HG02678 (cell line): ENCODE measurements around the gene MAFG.
A peak's percentile ranks its signal among the peaks of the same experiment; 100 is the strongest.

Source experiments
- ATAC-seq: cut with Tn5 transposase; IDR thresholded peaks from one replicate; pipeline ENCODE4 v1.9.1; 2021; ENCODE audit warnings: mild to moderate bottlenecking, moderate library complexity; ENCODE audit not compliant: unreplicated experiment

Gene MAFG

GRCh38 chr17:81940538-81941483 is 13.3 kb upstream of the MAFG start:
- no peak for ATAC-seq

GRCh38 chr17:81939881-81940385 is 12.4 kb upstream of the MAFG start:
- ATAC-seq: no peak

GRCh38 chr17:81939218-81939617 is 11.7 kb upstream of the MAFG start:
- no peak for ATAC-seq

DNA sequence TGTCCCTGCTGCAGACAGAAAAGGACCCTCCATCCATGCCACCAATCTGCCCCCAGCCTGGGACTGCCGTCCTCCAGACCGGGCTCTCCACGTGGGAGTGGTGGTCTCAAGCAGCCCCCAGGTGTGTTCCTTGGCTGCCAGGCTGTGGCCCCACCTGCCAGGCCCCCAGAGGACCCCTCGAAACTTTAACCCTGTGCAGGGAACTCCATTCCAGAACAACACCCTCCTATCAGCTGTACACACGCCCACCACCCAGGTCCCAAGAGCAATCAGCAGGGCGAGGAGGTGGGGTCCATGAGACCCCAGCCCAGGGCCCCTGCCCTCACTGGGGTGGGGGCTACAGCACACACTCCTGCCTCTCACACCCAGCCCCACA is 8.2 kb upstream of the MAFG start:
- ATAC-seq: no peak

DNA sequence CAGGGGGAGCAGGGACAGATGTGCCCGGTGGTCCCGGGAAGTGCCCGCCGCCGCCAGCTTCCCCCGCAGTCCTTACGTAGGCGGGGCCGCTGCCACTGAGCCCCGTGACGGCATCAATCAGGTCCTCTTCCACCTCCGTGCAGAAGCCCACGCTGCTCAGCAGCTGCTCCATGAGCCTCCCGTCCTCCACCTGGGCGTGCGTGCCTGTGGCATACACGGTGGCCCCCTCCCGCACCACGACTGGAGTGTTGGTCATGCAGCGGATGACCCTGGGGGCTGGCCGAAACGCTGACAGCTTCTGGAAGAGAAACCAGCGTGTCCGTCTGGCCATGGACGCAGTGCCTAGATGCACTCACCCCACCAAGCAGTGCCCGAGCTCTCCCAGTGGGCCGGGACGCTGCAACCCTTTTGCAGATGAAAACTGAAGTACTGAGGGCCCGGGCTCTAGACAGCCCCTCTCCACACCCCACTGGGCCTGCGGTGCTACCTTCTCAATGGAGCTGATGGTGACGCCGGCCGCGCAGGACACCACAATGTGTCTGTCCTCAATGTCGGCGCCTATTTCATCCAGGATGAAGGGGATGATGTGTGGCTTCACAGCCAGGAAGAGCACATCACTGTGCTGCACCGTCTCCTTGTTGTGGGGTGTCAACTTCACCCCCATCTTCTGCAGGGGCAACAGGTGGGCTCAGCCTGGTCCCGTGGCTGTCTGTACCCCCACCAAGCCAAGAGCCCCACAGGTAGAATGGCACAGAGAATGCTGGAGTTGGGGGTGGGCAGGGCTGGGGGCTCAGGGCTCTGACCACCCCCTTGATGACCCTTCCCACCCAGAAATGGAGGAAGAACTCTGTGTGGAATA is 7.5 kb upstream of the MAFG start:
- ATAC-seq: no peak

DNA sequence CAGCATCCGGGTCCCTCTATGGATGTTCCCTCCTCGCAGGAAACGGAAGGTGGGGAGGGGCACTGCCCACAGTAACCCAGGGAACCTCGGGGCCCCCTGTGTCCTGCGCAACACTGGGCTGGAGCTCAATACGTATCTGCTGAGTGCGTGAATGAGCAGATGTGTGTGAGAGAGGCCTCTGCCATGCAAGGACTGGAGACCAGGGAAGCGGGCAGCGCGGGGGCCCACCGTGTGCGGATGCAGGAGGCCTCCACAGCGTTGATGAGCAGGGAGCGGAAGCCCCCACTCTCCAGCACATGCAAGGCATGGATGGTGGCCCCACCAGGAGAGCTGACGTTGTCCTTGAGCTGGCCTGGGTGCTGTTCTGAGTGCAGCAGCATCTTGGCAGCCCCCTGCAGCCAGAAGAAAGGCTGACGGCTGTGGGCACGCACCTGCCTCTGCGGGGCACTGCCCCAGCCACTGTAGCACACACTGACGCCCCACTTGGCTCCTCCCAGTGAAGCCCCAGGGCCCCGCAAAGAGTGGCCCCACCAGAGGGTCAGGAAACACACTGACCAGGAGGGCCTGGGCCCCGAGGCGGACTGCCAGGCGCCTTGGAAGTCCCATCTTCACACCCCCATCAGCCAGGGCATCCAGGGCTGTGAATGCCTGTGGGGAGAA is 6.7 kb upstream of the MAFG start:
- ATAC-seq: no peak

- ATAC-seq: no peak
Observed at GRCh38 chr17:81933178-81933699, 5.7 kb upstream of the MAFG start.

- no peak for ATAC-seq
Observed at GRCh38 chr17:81932333-81932983, 4.9 kb upstream of the MAFG start.

GRCh38 chr17:81931557-81932332 is 4.2 kb upstream of the MAFG start:
- ATAC-seq: no peak

DNA sequence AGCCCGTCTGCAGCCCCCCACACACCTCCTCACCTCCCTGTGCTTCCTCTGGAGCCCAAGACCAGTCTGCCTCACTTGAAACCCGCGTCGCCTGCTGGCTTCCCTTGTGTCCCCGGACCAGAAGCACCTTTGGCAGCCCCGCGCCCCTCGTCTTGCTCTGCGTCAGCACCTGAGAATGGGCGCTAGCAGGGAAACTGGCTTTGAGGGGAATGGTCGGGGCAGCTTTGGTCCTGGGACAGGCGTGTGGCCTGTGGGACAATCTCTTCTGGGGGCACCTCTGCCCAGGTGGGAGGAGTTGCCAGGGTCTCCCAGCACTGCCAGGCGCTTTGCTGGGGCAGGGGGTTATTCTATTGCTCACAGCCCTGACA is 3.6 kb upstream of the MAFG start:
- no peak for ATAC-seq

GRCh38 chr17:81930142-81931125 is 2.9 kb upstream of the MAFG start:
- no peak for ATAC-seq

- ATAC-seq: no peak
Observed at GRCh38 chr17:81929253-81930141, 2.0 kb upstream of the MAFG start.

GRCh38 chr17:81928544-81929252 is 1.2 kb upstream of the MAFG start:
- no peak for ATAC-seq

DNA sequence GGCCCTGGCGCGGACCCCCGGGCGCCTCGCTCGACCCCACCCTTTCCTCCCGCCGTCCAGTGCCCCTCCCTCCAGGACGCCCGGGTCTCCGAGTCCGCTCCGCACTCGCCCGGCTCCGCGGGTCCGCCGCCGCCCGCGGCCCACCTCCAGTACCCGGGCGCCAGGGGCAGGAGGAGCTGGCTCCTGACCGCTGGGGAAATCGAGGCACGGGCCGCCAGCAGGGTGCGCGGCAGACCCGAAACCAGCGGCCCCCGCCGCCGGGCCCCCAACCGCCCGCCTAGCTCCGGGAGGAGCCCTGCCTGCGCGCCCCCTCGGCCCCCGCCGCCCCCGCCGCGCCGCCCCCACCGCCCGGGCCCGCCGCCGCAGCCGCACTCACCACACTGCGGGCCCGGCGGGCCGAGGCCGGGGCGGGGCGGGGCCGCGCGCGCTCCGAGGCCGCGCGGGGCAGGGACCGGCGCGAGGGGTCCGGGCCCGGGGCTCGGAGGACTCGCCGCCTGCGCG is 333 bp downstream of the MAFG start:
- peak; percentile 8 for ATAC-seq

- peak; percentile 18 for ATAC-seq
Observed at GRCh38 chr17:81926451-81927151, 934 bp downstream of the MAFG start.

GRCh38 chr17:81925860-81926450 is 1.6 kb downstream of the MAFG start:
- ATAC-seq: no peak
